Measurements from ENCODE around the gene FGF8.
"Not testable (repeated sequence)": the region's sequence is repeated elsewhere in the genome, so short reads cannot be mapped to it uniquely, and the experiment has no call there.

The FGF8 gene

GRCh38 chr10:101775273-101776160 lies at the start of gene FGF8:
TSS of gene FGF8 (minus strand) at chr10:101776114. CDS start at chr10:101775900, 214 bp downstream.
- DNase-seq (ENCODE audit: low read depth): no peak

- DNase-seq (ENCODE audit: low read depth): no peak
Observed at GRCh38 chr10:101824736-101825135, 48.8 kb upstream of the FGF8 start.

GRCh38 chr10:101818872-101819633 lies 43.1 kb upstream of the FGF8 start:
- peak; percentile 13 for DNase-seq (ENCODE audit: low read depth)

- peak; percentile 97 for DNase-seq (ENCODE audit: low read depth)
Observed at GRCh38 chr10:101818119-101818871, 42.4 kb upstream of the FGF8 start, which contains the start of gene OGA. TSS of gene OGA (minus strand) at chr10:101818444. CDS start at chr10:101818022, 422 bp downstream.

GRCh38 chr10:101817337-101818118 lies 41.6 kb upstream of the FGF8 start:
- DNase-seq (ENCODE audit: low read depth): peak; percentile 13

- DNase-seq (ENCODE audit: low read depth): no peak
Observed at GRCh38 chr10:101816913-101817336, 41.0 kb upstream of the FGF8 start.

GRCh38 chr10:101816376-101816775 lies 40.5 kb upstream of the FGF8 start:
- DNase-seq (ENCODE audit: low read depth): no peak

GRCh38 chr10:101814466-101815071 lies 38.7 kb upstream of the FGF8 start:
- DNase-seq (ENCODE audit: low read depth): no peak

GRCh38 chr10:101812606-101813005 lies 36.7 kb upstream of the FGF8 start:
- no peak for DNase-seq (ENCODE audit: low read depth)

- DNase-seq (ENCODE audit: low read depth): no peak
Observed at GRCh38 chr10:101807158-101807557, 31.2 kb upstream of the FGF8 start.

GRCh38 chr10:101803511-101803910 lies 27.6 kb upstream of the FGF8 start:
- DNase-seq (ENCODE audit: low read depth): no peak

GRCh38 chr10:101797403-101798059 lies 21.6 kb upstream of the FGF8 start:
- DNase-seq (ENCODE audit: low read depth): no peak

- DNase-seq (ENCODE audit: low read depth): no peak
Observed at GRCh38 chr10:101793526-101793925, 17.6 kb upstream of the FGF8 start.

- no peak for DNase-seq (ENCODE audit: low read depth)
Observed at GRCh38 chr10:101789686-101790085, 13.8 kb upstream of the FGF8 start.

GRCh38 chr10:101789231-101789630 lies 13.3 kb upstream of the FGF8 start:
- DNase-seq (ENCODE audit: low read depth): not testable (repeated sequence)

- no peak for DNase-seq (ENCODE audit: low read depth)
Observed at GRCh38 chr10:101785801-101786200, 9.9 kb upstream of the FGF8 start.

- DNase-seq (ENCODE audit: low read depth): no peak
Observed at GRCh38 chr10:101784558-101784957, 8.6 kb upstream of the FGF8 start.

GRCh38 chr10:101783736-101784118 lies 7.8 kb upstream of the FGF8 start:
- DNase-seq (ENCODE audit: low read depth): no peak

GRCh38 chr10:101782811-101783735 lies 7.2 kb upstream of the FGF8 start, which contains the start of gene NPM3:
TSS of gene NPM3 (minus strand) at chr10:101783446. CDS start at chr10:101783390, 56 bp downstream.
- peak; percentile 60 for DNase-seq (ENCODE audit: low read depth)
